ENCODE results near the gene CLEC16A.

The CLEC16A gene

GRCh38 chr16:11078812-11079459, 134.6 kb downstream of the CLEC16A start:
- TF ChIP-seq CTCF (IDR thresholded peaks at IDR 0.05; ENCODE audit: low read depth, low read length, missing control alignments), result no peak
- H3K4me3 ChIP-seq (ENCODE audit: low read depth, low read length), result no peak overlapping the region
- DNase-seq (ENCODE audit: low read depth), result peak; percentile 89
- in situ Hi-C loops (cut with HindIII; ENCODE audit: low sequenced_read_pairs), result no loop called here

- no peak overlapping the region for H3K4me3 ChIP-seq (ENCODE audit: low read depth, low read length)
- TF ChIP-seq CTCF (IDR thresholded peaks at IDR 0.05; ENCODE audit: low read depth, low read length, missing control alignments), result no peak
- in situ Hi-C loops (cut with HindIII; ENCODE audit: low sequenced_read_pairs), result no loop called here
- DNase-seq (ENCODE audit: low read depth), result peak; percentile 93
Observed at GRCh38 chr16:11079652-11080187, 135.4 kb downstream of the CLEC16A start.

GRCh38 chr16:11080327-11080967, 136.1 kb downstream of the CLEC16A start:
- TF ChIP-seq CTCF (IDR thresholded peaks at IDR 0.05; ENCODE audit: low read depth, low read length, missing control alignments), result no peak
- DNase-seq (ENCODE audit: low read depth), result no peak
- in situ Hi-C loops (cut with HindIII; ENCODE audit: low sequenced_read_pairs), result no loop called here
- no peak overlapping the region for H3K4me3 ChIP-seq (ENCODE audit: low read depth, low read length)

- DNase-seq (ENCODE audit: low read depth), result no peak
- H3K4me3 ChIP-seq (ENCODE audit: low read depth, low read length), result no peak overlapping the region
- no peak for TF ChIP-seq CTCF (IDR thresholded peaks at IDR 0.05; ENCODE audit: low read depth, low read length, missing control alignments)
- in situ Hi-C loops (cut with HindIII; ENCODE audit: low sequenced_read_pairs), result no loop called here
Observed at GRCh38 chr16:11080999-11081630, 136.8 kb downstream of the CLEC16A start.

GRCh38 chr16:11082108-11082859, 137.9 kb downstream of the CLEC16A start:
- no peak for DNase-seq (ENCODE audit: low read depth)
- in situ Hi-C loops (cut with HindIII; ENCODE audit: low sequenced_read_pairs), result no loop called here

More at GRCh38 chr16:11082108-11082859, 137.9 kb downstream of the CLEC16A start:
- H3K4me3 ChIP-seq (ENCODE audit: low read depth, low read length), result no peak overlapping the region
- TF ChIP-seq CTCF (IDR thresholded peaks at IDR 0.05; ENCODE audit: low read depth, low read length, missing control alignments), result no peak

All from astrocyte of the cerebellum (primary cell).